IMR-90 (cell line): ENCODE results near the gene HDAC10. TPM values are rescaled to one million over a fixed set of nuclear protein-coding genes. Genes with fewer than 3 reads are reported as not detected.

Experiments
- ATAC-seq: fragments of 200-7000 bp; cut with Tn5 transposase; 2 replicates; pipeline ENCODE4 v1.9.1; 2020; ENCODE audit warnings: low read depth, mild to moderate bottlenecking, moderate library complexity
- BruUV-seq: library from RNA; stranded (reverse); fragments of 400-500 nt; replicated peaks from 2 replicates; lab custom pipeline; 2021; lab: Mats Ljungman, UMichigan
- CTCF ChIA-PET: fragments of 300-600 bp; formaldehyde crosslinking; extraction: SDS; loops from one replicate; lab custom pipeline; 2021; ENCODE audit warnings: antibody characterized with exemption; lab: Yijun Ruan, JAX
- POLR2A ChIA-PET: fragments of 300-600 bp; sonication (Branson Sonifier 250); formaldehyde crosslinking; loops from one replicate; lab custom pipeline; 2022; ENCODE audit warnings: antibody characterized with exemption; ENCODE audit not compliant: unreplicated experiment; lab: Charles Lee
- DNase-seq: peaks from one replicate; pipeline ENCODE4 v3.0.0; 2013
- H2AFZ ChIP-seq: replicated peaks from 2 replicates; pipeline ENCODE3; 2013; ENCODE audit warnings: low read length, mild to moderate bottlenecking; ENCODE audit not compliant: poor library complexity
- H2AK5ac ChIP-seq: 2 replicates; pipeline ENCODE4 v1.6.1; 2013; ENCODE audit warnings: low read depth, low read length, inconsistent platforms
- H2AK9ac ChIP-seq: replicated peaks from 2 replicates; pipeline ENCODE3; 2013; ENCODE audit warnings: mild to moderate bottlenecking, low read depth, low read length, moderate library complexity; ENCODE audit not compliant: poor library complexity
- H2BK120ac ChIP-seq: 2 replicates; pipeline ENCODE4 v1.6.1; 2013; ENCODE audit warnings: low read depth, low read length, inconsistent platforms
- H2BK15ac ChIP-seq: 3 replicates; pipeline ENCODE4 v1.6.1; 2013; ENCODE audit warnings: low read depth, low read length, inconsistent platforms
- H2BK20ac ChIP-seq: 2 replicates; pipeline ENCODE4 v1.6.1; 2013; ENCODE audit warnings: low read depth, mild to moderate bottlenecking, inconsistent platforms, low read length, moderate library complexity
- H2BK5ac ChIP-seq: 2 replicates; pipeline ENCODE4 v1.6.1; 2013; ENCODE audit warnings: mild to moderate bottlenecking, low read depth, low read length, inconsistent platforms; ENCODE audit not compliant: poor library complexity, severe bottlenecking
- H3K14ac ChIP-seq: replicated peaks from 2 replicates; pipeline ENCODE4 v1.6.1; 2013; ENCODE audit warnings: low read depth, low read length, inconsistent platforms
- H3K18ac ChIP-seq: 2 replicates; pipeline ENCODE4 v1.6.1; 2013; ENCODE audit warnings: low read depth, low read length, control low read depth
- H3K23ac ChIP-seq: 2 replicates; pipeline ENCODE4 v1.6.1; 2013; ENCODE audit warnings: low read depth, low read length, inconsistent platforms
- H3K27ac ChIP-seq: 2 replicates; pipeline ENCODE4 v1.5.1; 2013; ENCODE audit warnings: mild to moderate bottlenecking, control low read depth, low read length; ENCODE audit not compliant: insufficient read depth
- H3K27me3 ChIP-seq: 2 replicates; pipeline ENCODE4 v1.6.1; 2013; ENCODE audit warnings: low read length; ENCODE audit not compliant: control insufficient read depth, insufficient read depth
- H3K36me3 ChIP-seq: 2 replicates; pipeline ENCODE4 v1.6.1; 2013; ENCODE audit warnings: low read length, mixed read lengths; ENCODE audit not compliant: control insufficient read depth, insufficient read depth
- H3K4ac ChIP-seq: 2 replicates; pipeline ENCODE4 v1.6.1; 2013; ENCODE audit warnings: low read depth, low read length, inconsistent platforms
- H3K4me1 ChIP-seq: 2 replicates; pipeline ENCODE4 v1.6.1; 2013; ENCODE audit warnings: low read length, mixed read lengths; ENCODE audit not compliant: control insufficient read depth, insufficient read depth
- H3K4me2 ChIP-seq: 2 replicates; pipeline ENCODE4 v1.6.1; 2013; ENCODE audit warnings: low read depth, mild to moderate bottlenecking, control low read depth, low read length, moderate library complexity
- H3K4me3 ChIP-seq: 2 replicates; pipeline ENCODE4 v1.5.1; 2013; ENCODE audit warnings: low read depth, mild to moderate bottlenecking, control low read depth, low read length, moderate library complexity; ENCODE audit not compliant: insufficient read depth
- H3K56ac ChIP-seq: 2 replicates; pipeline ENCODE4 v1.6.1; 2013; ENCODE audit warnings: low read length, inconsistent platforms; ENCODE audit not compliant: insufficient read depth; ENCODE audit errors: extremely low read depth
- H3K79me1 ChIP-seq, 2 experiments: 2 replicates each; pipeline ENCODE4 v1.6.1; 2013; ENCODE audit warnings: low read length in 2 of 2, inconsistent platforms in 1 of 2, low read depth in 1 of 2
- H3K9ac ChIP-seq: 2 replicates; pipeline ENCODE4 v1.6.1; 2013; ENCODE audit warnings: low read depth, low read length, control low read depth
- H3K9me1 ChIP-seq: 2 replicates; pipeline ENCODE4 v1.6.1; 2013; ENCODE audit warnings: low read length, inconsistent platforms; ENCODE audit not compliant: insufficient read depth
- H3K9me3 ChIP-seq: 2 replicates; pipeline ENCODE4 v1.6.1; 2013; ENCODE audit warnings: low read length; ENCODE audit not compliant: control insufficient read depth, insufficient read depth
- H4K20me1 ChIP-seq: 2 replicates; pipeline ENCODE4 v1.6.1; 2013; ENCODE audit warnings: low read length, inconsistent platforms; ENCODE audit not compliant: insufficient read depth
- H4K5ac ChIP-seq: 2 replicates; pipeline ENCODE4 v1.6.1; 2013; ENCODE audit warnings: mild to moderate bottlenecking, low read depth, low read length, control low read depth
- H4K8ac ChIP-seq, 2 experiments: 2 replicates each; pipeline ENCODE4 v1.6.1; 2013; ENCODE audit warnings: low read depth in 2 of 2, low read length in 2 of 2, control low read depth in 1 of 2, inconsistent platforms in 1 of 2
- H4K91ac ChIP-seq: 2 replicates; pipeline ENCODE4 v1.6.1; 2013; ENCODE audit warnings: low read depth, low read length, inconsistent platforms; ENCODE audit not compliant: insufficient read depth
- BHLHE40 ChIP-seq: fragments of 150-350 bp; IDR thresholded peaks from 2 replicates; pipeline ENCODE4 v1.6.1; 2016; ENCODE audit warnings: mild to moderate bottlenecking, low read depth, low read length
- CEBPB ChIP-seq: IDR thresholded peaks from 2 replicates; pipeline ENCODE4 v1.6.1; 2012; ENCODE audit warnings: low read depth, low read length, improper control_type of control experiment
- MAFK ChIP-seq: IDR thresholded peaks from 2 replicates; pipeline ENCODE4 v1.6.1; 2012; ENCODE audit warnings: low read depth, low read length, improper control_type of control experiment
- NFE2L2 ChIP-seq: fragments of 150-350 bp; IDR thresholded peaks from 2 replicates; pipeline ENCODE4 v1.6.1; 2016; ENCODE audit warnings: low read depth, mild to moderate bottlenecking, low read length
- RAD21 ChIP-seq: IDR thresholded peaks from 2 replicates; pipeline ENCODE4 v1.6.1; 2012; ENCODE audit warnings: low read length, improper control_type of control experiment
- RFX5 ChIP-seq: IDR thresholded peaks from 2 replicates; pipeline ENCODE4 v1.8.0; 2012; ENCODE audit warnings: low read depth, mild to moderate bottlenecking, low read length, moderate library complexity
- WGBS, 2 experiments: methylation state at CpG; one replicate each; pipeline versions ENCODE4 v1.1.5 to v1.1.7; 2013; ENCODE audit warnings: missing lambda C conversion rate in 2 of 2; ENCODE audit not compliant: insufficient read length in 1 of 2; ENCODE audit errors: extremely low coverage in 2 of 2; 5-methylcytosine and 5-hydroxymethylcytosine counted together
- dilution Hi-C: fragments of 300-500 bp; cut with HindIII; formaldehyde crosslinking; loops from one replicate; pipeline ENCODE4 v1.14.3; 2018; ENCODE audit warnings: low sequenced_read_pairs; ENCODE audit not compliant: unreplicated experiment
- in situ Hi-C: fragments of 300-500 bp; cut with MboI; formaldehyde crosslinking; loops from 3 replicates; pipeline ENCODE4 v1.14.3; 2019; ENCODE audit warnings: low sequenced_read_pairs, inconsistent platforms, mixed read lengths
- intact Hi-C: fragments of 100-400 bp; cut with micrococcal nuclease; formaldehyde crosslinking; loops from 2 replicates; pipeline ENCODE4 v1.10.0; 2022
- polyA plus RNA-seq, 3 experiments: library from polyadenylated mRNA; depleted of rRNA; stranded (reverse); fragments of >200 nt; gene quantifications; 2 replicates each; pipeline ENCODE4 v1.2.3, GENCODE V29; 2012; ENCODE audit warnings: low replicate concordance in 1 of 3
- total RNA-seq: library from RNA; depleted of rRNA; stranded (reverse); fragments of >200 nt; gene quantifications from 2 replicates; pipeline ENCODE4 v1.2.3, GENCODE V29; 2012
- TF ChIP-seq, protein P1 (sequence below): conservative IDR thresholded peaks from 2 replicates; pipeline ENCODE4 v1.5.1; 2012; ENCODE audit warnings: mild to moderate bottlenecking, low read depth, low read length, improper control_type of control experiment
- TF ChIP-seq, protein P2 (sequence below): fragments of 150-350 bp; IDR thresholded peaks from 2 replicates; pipeline ENCODE4 v1.6.1; 2017; ENCODE audit warnings: mild to moderate bottlenecking, antibody characterized with exemption, low read length, low read depth
- TF ChIP-seq, protein P3 (sequence below): fragments of 150-350 bp; IDR thresholded peaks from 2 replicates; pipeline ENCODE4 v1.6.1; 2016; ENCODE audit warnings: low read depth, mild to moderate bottlenecking, low read length, moderate library complexity, borderline replicate concordance

Gene HDAC10
- total and polyA plus RNA-seq, 2 of the 4 experiments (the other 2 are of a cell fraction): 3.9 to 35.7 TPM

DNA sequence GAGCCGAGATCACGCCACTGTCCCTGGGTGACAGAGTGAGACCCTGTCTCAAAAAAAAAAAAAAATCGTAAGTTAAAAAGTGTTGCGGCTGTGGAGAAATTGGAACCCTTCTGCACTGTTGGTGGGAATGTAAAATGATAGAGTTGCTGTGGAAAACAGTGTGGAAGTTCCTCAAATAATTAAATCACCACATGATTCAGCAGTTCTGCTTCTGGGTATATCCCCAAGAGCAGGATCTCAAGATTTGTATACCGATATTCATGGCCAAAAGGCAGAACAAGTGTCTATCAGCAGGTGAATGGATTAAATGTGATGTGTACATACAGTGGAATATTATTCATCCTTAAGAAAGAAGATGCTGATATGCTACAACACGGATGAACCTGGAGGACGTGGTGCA, 46.5 kb downstream of the HDAC10 start:
- Histone ChIP-seq H2AK5ac (no peak overlapping the region), H4K5ac (no peak overlapping the region), H4K20me1 (peaks cover 26% of the 10 kb centered on the region), H3K14ac (no peak overlapping the region), H3K18ac (no peak overlapping the region), H3K4me3 (no peak overlapping the region), H3K56ac (no peak overlapping the region), H2AFZ (no peak overlapping the region), H4K8ac (no peak overlapping the region), H4K91ac (no peak overlapping the region), H3K36me3 (peaks cover 24% of the 10 kb centered on the region), H3K9me3 (no peaks in the 10 kb centered on the region), H2BK120ac (no peak overlapping the region), H3K4me2 (no peak overlapping the region), H3K27ac (no peak overlapping the region), H3K27me3 (no peaks in the 10 kb centered on the region), H2AK9ac (no peak overlapping the region), H3K9ac (no peak overlapping the region), H3K79me1 (peaks cover 38 to 68% of the 10 kb centered on the region in 2 experiments), H3K4me1 (peaks cover 4% of the 10 kb centered on the region; the same call in 1 of the 2 replicates), H2BK5ac (no peak overlapping the region), H2BK20ac (no peak overlapping the region), H3K9me1 (0 out of 2 replicates have a peak, but pooled peaks cover 2% of the 10 kb centered on the region), H3K23ac (no peak overlapping the region), H3K4ac (no peak overlapping the region), H2BK15ac (no peak overlapping the region)
- in situ Hi-C loops: loop anchor here (25.0 kb wide), 1 partner anchor 392 kb away; no protein-coding TSS in a partner anchor
- ChIA-PET CTCF (no interaction called here), POLR2A (no interaction called here)
- 90% methylated on average over 2 of the region's 7 CpGs; no CpG with 5 or more reads in 1 of the 2 experiments for WGBS, 2 experiments
- dilution Hi-C loops: no loop called here
- no TSS peak for BruUV-seq
- ATAC-seq (no peak), DNase-seq (no peak)
- no peak for TF ChIP-seq NFE2L2
- no peak for TF ChIP-seq BHLHE40
- TF ChIP-seq, protein P1, sequence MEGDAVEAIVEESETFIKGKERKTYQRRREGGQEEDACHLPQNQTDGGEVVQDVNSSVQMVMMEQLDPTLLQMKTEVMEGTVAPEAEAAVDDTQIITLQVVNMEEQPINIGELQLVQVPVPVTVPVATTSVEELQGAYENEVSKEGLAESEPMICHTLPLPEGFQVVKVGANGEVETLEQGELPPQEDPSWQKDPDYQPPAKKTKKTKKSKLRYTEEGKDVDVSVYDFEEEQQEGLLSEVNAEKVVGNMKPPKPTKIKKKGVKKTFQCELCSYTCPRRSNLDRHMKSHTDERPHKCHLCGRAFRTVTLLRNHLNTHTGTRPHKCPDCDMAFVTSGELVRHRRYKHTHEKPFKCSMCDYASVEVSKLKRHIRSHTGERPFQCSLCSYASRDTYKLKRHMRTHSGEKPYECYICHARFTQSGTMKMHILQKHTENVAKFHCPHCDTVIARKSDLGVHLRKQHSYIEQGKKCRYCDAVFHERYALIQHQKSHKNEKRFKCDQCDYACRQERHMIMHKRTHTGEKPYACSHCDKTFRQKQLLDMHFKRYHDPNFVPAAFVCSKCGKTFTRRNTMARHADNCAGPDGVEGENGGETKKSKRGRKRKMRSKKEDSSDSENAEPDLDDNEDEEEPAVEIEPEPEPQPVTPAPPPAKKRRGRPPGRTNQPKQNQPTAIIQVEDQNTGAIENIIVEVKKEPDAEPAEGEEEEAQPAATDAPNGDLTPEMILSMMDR: no peak
- TF ChIP-seq RFX5: no peak
- TF ChIP-seq, protein P2, sequence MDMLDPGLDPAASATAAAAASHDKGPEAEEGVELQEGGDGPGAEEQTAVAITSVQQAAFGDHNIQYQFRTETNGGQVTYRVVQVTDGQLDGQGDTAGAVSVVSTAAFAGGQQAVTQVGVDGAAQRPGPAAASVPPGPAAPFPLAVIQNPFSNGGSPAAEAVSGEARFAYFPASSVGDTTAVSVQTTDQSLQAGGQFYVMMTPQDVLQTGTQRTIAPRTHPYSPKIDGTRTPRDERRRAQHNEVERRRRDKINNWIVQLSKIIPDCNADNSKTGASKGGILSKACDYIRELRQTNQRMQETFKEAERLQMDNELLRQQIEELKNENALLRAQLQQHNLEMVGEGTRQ: no peak
- TF ChIP-seq MAFK: no peak
- no peak for TF ChIP-seq CEBPB
- no peak for TF ChIP-seq RAD21
- TF ChIP-seq, protein P3, sequence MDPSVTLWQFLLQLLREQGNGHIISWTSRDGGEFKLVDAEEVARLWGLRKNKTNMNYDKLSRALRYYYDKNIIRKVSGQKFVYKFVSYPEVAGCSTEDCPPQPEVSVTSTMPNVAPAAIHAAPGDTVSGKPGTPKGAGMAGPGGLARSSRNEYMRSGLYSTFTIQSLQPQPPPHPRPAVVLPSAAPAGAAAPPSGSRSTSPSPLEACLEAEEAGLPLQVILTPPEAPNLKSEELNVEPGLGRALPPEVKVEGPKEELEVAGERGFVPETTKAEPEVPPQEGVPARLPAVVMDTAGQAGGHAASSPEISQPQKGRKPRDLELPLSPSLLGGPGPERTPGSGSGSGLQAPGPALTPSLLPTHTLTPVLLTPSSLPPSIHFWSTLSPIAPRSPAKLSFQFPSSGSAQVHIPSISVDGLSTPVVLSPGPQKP: no peak
- intact Hi-C loops: loop anchor here (10.0 kb wide), 1 partner anchor 230 kb away; no protein-coding TSS in a partner anchor
